Panc1 (cell line): ENCODE results near the gene GTSE1.

Experiments used
- CTCF ChIP-seq: fragments of 450-650 bp; IDR thresholded peaks from 2 replicates; pipeline ENCODE4 v1.5.1; 2017; ENCODE audit warnings: mild to moderate bottlenecking
- POLR2AphosphoS5 ChIP-seq: IDR thresholded peaks from 2 replicates; pipeline ENCODE4 v1.6.1; 2012; ENCODE audit warnings: mild to moderate bottlenecking, low read depth, low read length, moderate library complexity

GRCh38 chr22:46326066-46326680, 29.5 kb downstream of the GTSE1 start:
- TF ChIP-seq CTCF (no peak), POLR2AphosphoS5 (no peak)
